HG03175 (cell line): Measurements from ENCODE around the gene DDR1.

Source experiments
- ATAC-seq: cut with Tn5 transposase; IDR thresholded peaks from one replicate; pipeline ENCODE4 v1.9.1; 2021; ENCODE audit warnings: mild to moderate bottlenecking, moderate library complexity; ENCODE audit not compliant: unreplicated experiment

DDR1 gene

GRCh38 chr6:30883685-30884520 is at the start of gene DDR1:
Gene DDR1 (plus strand): TSS chr6:30884519. CDS start chr6:30888730, 4,211 bp downstream.
- ATAC-seq = no peak

GRCh38 chr6:30834646-30835045 is 49.7 kb upstream of the DDR1 start:
- no peak for ATAC-seq

- ATAC-seq = no peak
Observed at GRCh38 chr6:30835576-30835975, 48.7 kb upstream of the DDR1 start.

- ATAC-seq = no peak
Observed at GRCh38 chr6:30836431-30836866, 47.9 kb upstream of the DDR1 start.

DNA sequence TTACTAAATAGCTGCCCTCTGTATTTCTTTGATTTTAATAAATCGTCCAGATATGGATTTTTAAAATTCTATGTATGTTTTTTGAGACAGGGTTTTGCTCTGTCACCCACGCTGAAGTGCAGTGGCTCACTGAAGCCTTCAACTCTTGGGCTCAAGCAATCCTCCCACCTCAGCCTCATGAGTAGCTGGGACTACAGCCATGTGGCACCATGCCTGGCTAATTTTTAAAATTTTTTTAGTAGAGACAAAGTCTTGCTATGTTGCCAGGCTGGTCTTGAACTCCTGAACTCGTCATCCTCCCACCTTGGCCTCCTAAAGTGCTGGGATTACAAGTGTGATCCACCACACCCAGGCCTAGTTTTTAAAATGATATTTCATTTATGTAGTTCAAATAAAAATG is 47.4 kb upstream of the DDR1 start:
- no peak for ATAC-seq

GRCh38 chr6:30837432-30837831 is 46.9 kb upstream of the DDR1 start:
- no peak for ATAC-seq

DNA sequence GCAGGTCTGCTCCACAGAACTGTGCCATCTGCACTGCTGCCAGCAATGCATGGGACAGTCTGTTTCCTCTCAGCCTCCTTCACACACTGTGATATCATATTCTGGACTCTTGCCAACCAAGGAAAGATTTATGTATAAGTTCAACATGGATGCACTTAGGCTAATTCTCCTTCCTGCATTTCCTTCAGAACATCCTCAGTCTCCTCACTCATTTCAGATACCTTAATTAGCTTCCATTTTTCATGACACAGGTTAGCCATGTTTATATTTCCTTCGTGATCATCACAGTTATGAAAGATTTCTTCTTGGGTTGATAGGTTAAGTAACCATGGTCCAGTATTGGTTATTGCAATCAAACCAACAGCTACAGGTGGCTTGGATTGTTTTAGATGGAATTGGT is 46.4 kb upstream of the DDR1 start:
- ATAC-seq = no peak

GRCh38 chr6:30839671-30840070 is 44.6 kb upstream of the DDR1 start:
- no peak for ATAC-seq

DNA sequence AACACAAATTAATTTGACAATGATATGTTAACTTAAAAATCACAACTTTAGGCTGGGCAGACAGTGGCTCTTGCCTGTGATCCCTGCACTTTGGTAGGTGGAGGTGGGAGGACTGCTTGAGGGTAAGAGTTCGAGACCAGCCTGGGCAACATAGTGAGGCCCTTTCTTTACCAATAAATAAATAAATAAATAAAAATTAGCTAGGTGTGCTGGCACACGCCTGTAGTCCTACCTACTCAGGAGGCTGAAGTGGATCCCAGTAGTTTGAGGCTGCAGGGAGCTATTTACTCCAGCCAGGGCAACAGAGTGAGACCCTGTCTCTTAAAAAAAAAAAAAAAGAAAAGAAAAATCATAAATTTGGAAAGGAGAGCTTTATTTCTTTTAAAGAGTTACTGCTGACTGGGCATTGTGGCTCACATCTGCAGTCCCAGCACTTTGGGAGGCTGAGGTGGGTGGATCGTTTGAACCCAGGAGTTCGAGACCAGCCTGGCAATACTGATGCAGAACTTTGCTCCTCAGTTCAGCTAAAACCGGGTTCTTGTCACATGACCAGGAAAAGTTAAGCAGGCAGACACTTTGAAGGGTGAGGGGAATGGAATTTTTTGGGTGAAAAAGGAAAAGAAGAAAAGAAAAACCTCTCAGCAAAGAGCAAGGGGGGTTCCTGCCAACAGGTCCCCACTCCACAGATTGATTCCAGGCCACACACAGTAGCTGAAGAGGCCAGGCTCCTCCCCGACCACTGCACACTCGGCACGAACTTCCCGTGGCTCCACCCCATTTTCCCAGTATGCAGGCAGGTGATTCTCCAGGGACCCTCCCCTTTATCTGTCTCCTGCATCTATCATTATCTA is 44.0 kb upstream of the DDR1 start:
- no peak for ATAC-seq

DNA sequence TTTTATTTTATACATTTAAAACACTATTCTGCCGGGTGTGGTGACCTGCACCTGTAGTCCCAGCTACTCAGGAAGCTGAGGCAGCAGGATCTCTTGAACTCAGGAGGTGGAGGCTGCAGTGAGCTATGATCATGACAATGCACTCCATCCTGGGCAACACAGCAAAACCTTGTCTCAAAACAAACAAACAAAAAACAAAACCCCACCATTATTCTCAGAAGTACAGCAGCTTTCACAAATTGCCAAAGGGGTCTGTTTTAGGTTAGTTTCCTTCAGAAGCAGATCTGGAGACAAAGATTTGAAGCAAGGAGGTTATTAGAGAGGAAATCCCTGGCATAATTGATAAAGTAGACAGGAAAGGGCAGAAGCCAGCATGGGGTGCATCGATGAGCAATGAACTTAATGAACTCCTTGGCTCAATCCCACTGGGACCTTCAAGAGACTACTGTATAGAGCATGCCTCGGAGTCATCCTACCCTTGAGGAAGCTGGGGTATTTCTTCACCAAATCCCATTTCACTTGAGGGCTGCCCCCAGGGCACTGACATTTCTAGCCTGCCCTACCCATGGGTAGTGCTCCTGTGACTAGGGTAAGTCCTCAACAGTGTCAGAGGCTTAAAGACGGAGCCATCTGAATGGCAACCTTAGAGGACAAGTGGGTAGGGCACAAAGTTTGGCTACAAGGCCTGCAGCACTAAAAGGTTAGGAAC is 43.2 kb upstream of the DDR1 start:
- ATAC-seq = no peak

GRCh38 chr6:30841644-30842504 is 42.4 kb upstream of the DDR1 start:
- ATAC-seq = no peak

- no peak for ATAC-seq
Observed at GRCh38 chr6:30842754-30843610, 41.3 kb upstream of the DDR1 start.

- ATAC-seq = no peak
Observed at GRCh38 chr6:30843611-30843998, 40.7 kb upstream of the DDR1 start.

DNA sequence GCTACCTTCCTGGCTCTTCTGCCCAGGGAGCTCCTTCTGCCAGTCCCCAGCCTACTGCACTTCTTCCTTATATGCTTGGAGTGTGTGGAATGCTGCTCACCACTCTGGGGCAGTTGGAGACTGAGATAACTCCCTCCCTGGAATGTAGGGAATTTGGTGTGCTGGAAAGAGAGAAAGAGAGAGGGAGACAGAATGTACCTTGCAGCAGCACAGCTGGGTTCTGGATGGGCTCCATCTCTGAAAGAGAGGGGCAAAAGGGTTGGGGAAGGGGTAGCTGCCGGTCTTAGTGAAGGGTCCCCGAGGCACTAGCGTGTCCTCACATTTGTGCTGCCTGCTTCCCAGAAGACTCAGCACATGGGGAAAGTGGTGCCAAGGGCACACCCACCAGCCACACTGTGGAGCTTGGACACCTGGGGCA is 40.2 kb upstream of the DDR1 start:
- no peak for ATAC-seq

- ATAC-seq = no peak
Observed at GRCh38 chr6:30845183-30845582, 39.1 kb upstream of the DDR1 start.

- no peak for ATAC-seq
Observed at GRCh38 chr6:30847421-30847970, 36.8 kb upstream of the DDR1 start.

DNA sequence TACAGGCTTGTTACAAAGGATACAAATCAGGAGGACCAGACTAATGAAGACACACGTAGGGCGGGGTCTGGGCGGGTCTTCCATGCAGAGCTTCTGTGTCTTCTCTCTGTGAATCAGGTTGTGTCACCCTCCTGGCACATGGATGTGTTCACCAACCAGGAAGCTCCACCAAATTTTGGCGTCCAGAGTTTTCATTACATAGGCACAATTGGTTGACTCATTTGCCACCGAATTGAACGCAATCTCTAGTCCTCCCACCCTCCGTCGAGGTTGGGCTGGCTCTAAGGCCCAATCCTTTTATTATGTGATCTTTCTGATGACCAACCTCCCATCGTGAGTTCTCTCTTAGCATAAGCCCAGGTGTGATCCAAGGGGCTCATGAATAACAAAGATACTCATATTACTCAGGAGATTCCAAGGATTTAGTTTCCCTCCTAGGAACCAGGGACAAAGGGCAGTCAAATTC is 36.3 kb upstream of the DDR1 start:
- ATAC-seq = no peak

GRCh38 chr6:30849903-30850651 is 34.2 kb upstream of the DDR1 start:
- no peak for ATAC-seq
